Daoy (cell line): ENCODE measurements around the gene TAOK3. TPM values are rescaled to one million over a fixed set of nuclear protein-coding genes. Genes with fewer than 3 reads are reported as not detected.
A peak's percentile ranks its signal among the peaks of the same experiment; 100 is the strongest.
"Not testable (repeated sequence)": the region's sequence is repeated elsewhere in the genome, so short reads cannot be mapped to it uniquely, and the experiment has no call there.

Experiments
- DNase-seq: peaks from one replicate; pipeline ENCODE4 v3.0.0-alpha.2; 2015; ENCODE audit warnings: low read depth
- total RNA-seq: library from RNA; depleted of rRNA; stranded (reverse); fragments of >200 nt; shearing (Covaris generic); gene quantifications from 2 replicates; pipeline ENCODE4 v1.2.3, GENCODE V29; 2014

TAOK3 gene
- total RNA-seq, 1 experiment from 2014 or later, result 12.9 TPM

GRCh38 chr12:118299791-118300460 is 72.8 kb downstream of the TAOK3 start:
- DNase-seq, result no peak

GRCh38 chr12:118297284-118297683 is 75.4 kb downstream of the TAOK3 start:
- no peak for DNase-seq

GRCh38 chr12:118292836-118293235 is 79.9 kb downstream of the TAOK3 start:
- no peak for DNase-seq

GRCh38 chr12:118290130-118290529 is 82.6 kb downstream of the TAOK3 start:
- DNase-seq, result peak; percentile 5

- no peak for DNase-seq
Observed at GRCh38 chr12:118288174-118288573, 84.5 kb downstream of the TAOK3 start.

- no peak for DNase-seq
Observed at GRCh38 chr12:118287728-118288127, 85.0 kb downstream of the TAOK3 start.

GRCh38 chr12:118282767-118283166 is 89.9 kb downstream of the TAOK3 start:
- no peak for DNase-seq

- DNase-seq, result not testable (repeated sequence)
Observed at GRCh38 chr12:118278288-118278687, 94.4 kb downstream of the TAOK3 start.

GRCh38 chr12:118274066-118274465 is 98.6 kb downstream of the TAOK3 start:
- DNase-seq, result no peak

- DNase-seq, result no peak
Observed at GRCh38 chr12:118271770-118272417, 100.8 kb downstream of the TAOK3 start.

- no peak for DNase-seq
Observed at GRCh38 chr12:118271183-118271582, 101.5 kb downstream of the TAOK3 start.

- DNase-seq, result no peak
Observed at GRCh38 chr12:118269806-118270205, 102.9 kb downstream of the TAOK3 start.

GRCh38 chr12:118259079-118259478 is 113.6 kb downstream of the TAOK3 start:
- peak; percentile 21 for DNase-seq

GRCh38 chr12:118256352-118256751 is 116.4 kb downstream of the TAOK3 start:
- no peak for DNase-seq

- no peak for DNase-seq
Observed at GRCh38 chr12:118249547-118249946, 123.2 kb downstream of the TAOK3 start.

GRCh38 chr12:118245886-118246285 is 126.8 kb downstream of the TAOK3 start:
- not testable (repeated sequence) for DNase-seq

- no peak for DNase-seq
Observed at GRCh38 chr12:118238888-118239287, 133.8 kb downstream of the TAOK3 start.

- peak; percentile 47 for DNase-seq
Observed at GRCh38 chr12:118237908-118238307, 134.8 kb downstream of the TAOK3 start.

GRCh38 chr12:118237052-118237665 is 135.5 kb downstream of the TAOK3 start:
- no peak for DNase-seq

- DNase-seq, result no peak
Observed at GRCh38 chr12:118220702-118221101, 152.0 kb downstream of the TAOK3 start.

GRCh38 chr12:118219772-118220171 is 152.9 kb downstream of the TAOK3 start:
- no peak for DNase-seq

GRCh38 chr12:118219106-118219505 is 153.6 kb downstream of the TAOK3 start:
- no peak for DNase-seq

- no peak for DNase-seq
Observed at GRCh38 chr12:118213452-118213851, 159.3 kb downstream of the TAOK3 start.
